Liver (tissue), 3 donors: ENCODE measurements around the gene TMEM141.

ENCODE experiments used
- GABPA ChIP-seq, 2 donors: IDR thresholded peaks in 1 of 2; conservative IDR thresholded peaks in 1 of 2; 2 replicates each; pipeline ENCODE4 v1.6.1; 2016; ENCODE audit warnings: antibody characterized with exemption in 2 of 2, mild to moderate bottlenecking in 1 of 2, moderate library complexity in 1 of 2
- HNF4A ChIP-seq, 2 donors: conservative IDR thresholded peaks; 2 replicates each; pipeline ENCODE4 v1.6.1; 2016; ENCODE audit warnings: antibody characterized with exemption in 2 of 2, mild to moderate bottlenecking in 2 of 2
- JUND ChIP-seq, 2 donors: IDR thresholded peaks; 2 replicates each; pipeline ENCODE4 v1.6.1; 2016; ENCODE audit warnings: antibody characterized with exemption in 2 of 2
- RAD21 ChIP-seq, 2 donors: IDR thresholded peaks; 2 replicates each; pipeline ENCODE4 v1.6.1; 2016; ENCODE audit warnings: antibody characterized with exemption in 2 of 2, mild to moderate bottlenecking in 2 of 2
- RXRA ChIP-seq, 2 donors: IDR thresholded peaks; 2 replicates each; pipeline ENCODE4 v1.6.1; 2017 to 2018; ENCODE audit warnings: antibody characterized with exemption in 2 of 2, mild to moderate bottlenecking in 1 of 2
- TAF1 ChIP-seq: conservative IDR thresholded peaks from 2 replicates; pipeline ENCODE4 v1.6.1; 2016; ENCODE audit warnings: antibody characterized with exemption, mild to moderate bottlenecking
- YY1 ChIP-seq: IDR thresholded peaks from 2 replicates; pipeline ENCODE4 v1.6.1; 2016; ENCODE audit warnings: antibody characterized with exemption, mild to moderate bottlenecking
- TF ChIP-seq, protein P1 (sequence below): fragments of 150-350 bp; IDR thresholded peaks from 2 replicates; pipeline ENCODE4 v1.5.1; 2017; ENCODE audit warnings: improper control_type of control experiment, low read depth, low read length; ENCODE audit not compliant: missing input control
- TF ChIP-seq, protein P2 (sequence below): IDR thresholded peaks from 2 replicates; pipeline ENCODE4 v1.6.1; 2016; ENCODE audit warnings: antibody characterized with exemption
- TF ChIP-seq, protein P3 (sequence below): IDR thresholded peaks from 2 replicates; pipeline ENCODE4 v1.6.1; 2016; ENCODE audit warnings: antibody characterized with exemption
- TF ChIP-seq, protein P4 (sequence below): IDR thresholded peaks from 2 replicates; pipeline ENCODE4 v1.6.1; 2016; ENCODE audit warnings: antibody characterized with exemption, mild to moderate bottlenecking
- TF ChIP-seq, protein P5 (sequence below): IDR thresholded peaks from 2 replicates; pipeline ENCODE4 v1.6.1; 2016; ENCODE audit warnings: antibody characterized with exemption
- donor health status: healthy.
- donor health status: healthy.

DNA sequence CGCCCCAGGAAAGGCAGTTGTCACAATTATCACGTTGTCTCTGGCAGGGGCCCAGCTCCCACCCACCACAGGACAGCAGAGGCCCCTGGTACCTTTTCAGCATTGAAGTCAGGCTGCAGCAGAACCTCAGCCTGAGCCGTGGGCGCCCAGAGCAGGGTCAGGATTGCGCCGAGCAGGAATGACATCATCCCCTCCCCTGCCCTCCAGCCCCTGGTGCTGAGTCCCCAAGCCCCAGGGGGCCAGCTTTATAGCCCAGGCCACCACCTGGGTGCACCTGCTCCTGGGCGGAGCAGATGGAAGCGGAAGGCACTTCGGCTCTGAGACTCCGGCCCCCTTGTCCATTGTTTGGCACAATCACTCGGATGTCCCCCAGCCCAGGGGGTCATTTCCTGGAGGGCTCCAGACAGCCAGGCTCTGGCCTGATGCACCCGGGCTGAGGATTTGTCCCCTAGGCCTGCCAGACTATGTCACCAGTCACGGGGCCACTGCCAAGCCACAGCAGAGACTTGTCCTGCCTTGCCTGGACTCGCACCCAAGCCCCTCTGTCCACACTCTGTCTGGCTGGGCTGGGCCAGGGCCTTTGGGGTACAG lies 26.7 kb upstream of the TMEM141 start, which contains the start of gene LCN15:
- TF ChIP-seq, protein P1, sequence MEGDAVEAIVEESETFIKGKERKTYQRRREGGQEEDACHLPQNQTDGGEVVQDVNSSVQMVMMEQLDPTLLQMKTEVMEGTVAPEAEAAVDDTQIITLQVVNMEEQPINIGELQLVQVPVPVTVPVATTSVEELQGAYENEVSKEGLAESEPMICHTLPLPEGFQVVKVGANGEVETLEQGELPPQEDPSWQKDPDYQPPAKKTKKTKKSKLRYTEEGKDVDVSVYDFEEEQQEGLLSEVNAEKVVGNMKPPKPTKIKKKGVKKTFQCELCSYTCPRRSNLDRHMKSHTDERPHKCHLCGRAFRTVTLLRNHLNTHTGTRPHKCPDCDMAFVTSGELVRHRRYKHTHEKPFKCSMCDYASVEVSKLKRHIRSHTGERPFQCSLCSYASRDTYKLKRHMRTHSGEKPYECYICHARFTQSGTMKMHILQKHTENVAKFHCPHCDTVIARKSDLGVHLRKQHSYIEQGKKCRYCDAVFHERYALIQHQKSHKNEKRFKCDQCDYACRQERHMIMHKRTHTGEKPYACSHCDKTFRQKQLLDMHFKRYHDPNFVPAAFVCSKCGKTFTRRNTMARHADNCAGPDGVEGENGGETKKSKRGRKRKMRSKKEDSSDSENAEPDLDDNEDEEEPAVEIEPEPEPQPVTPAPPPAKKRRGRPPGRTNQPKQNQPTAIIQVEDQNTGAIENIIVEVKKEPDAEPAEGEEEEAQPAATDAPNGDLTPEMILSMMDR: no peak
- TF ChIP-seq, protein P2, sequence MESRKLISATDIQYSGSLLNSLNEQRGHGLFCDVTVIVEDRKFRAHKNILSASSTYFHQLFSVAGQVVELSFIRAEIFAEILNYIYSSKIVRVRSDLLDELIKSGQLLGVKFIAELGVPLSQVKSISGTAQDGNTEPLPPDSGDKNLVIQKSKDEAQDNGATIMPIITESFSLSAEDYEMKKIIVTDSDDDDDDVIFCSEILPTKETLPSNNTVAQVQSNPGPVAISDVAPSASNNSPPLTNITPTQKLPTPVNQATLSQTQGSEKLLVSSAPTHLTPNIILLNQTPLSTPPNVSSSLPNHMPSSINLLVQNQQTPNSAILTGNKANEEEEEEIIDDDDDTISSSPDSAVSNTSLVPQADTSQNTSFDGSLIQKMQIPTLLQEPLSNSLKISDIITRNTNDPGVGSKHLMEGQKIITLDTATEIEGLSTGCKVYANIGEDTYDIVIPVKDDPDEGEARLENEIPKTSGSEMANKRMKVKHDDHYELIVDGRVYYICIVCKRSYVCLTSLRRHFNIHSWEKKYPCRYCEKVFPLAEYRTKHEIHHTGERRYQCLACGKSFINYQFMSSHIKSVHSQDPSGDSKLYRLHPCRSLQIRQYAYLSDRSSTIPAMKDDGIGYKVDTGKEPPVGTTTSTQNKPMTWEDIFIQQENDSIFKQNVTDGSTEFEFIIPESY: no peak
- TF ChIP-seq JUND (IDR thresholded peaks at IDR 0.05) (no peak), RXRA (IDR thresholded peaks at IDR 0.05) (no peak), TAF1 (no peak), RAD21 (IDR thresholded peaks at IDR 0.05) (no peak), GABPA (IDR thresholded peaks at IDR 0.05 in 1 of 2, conservative IDR thresholded peaks at IDR 0.05 in 1 of 2) (no peak), YY1 (no peak), HNF4A (conservative IDR thresholded peaks at IDR 0.05) (no peak)
- TF ChIP-seq, protein P3, sequence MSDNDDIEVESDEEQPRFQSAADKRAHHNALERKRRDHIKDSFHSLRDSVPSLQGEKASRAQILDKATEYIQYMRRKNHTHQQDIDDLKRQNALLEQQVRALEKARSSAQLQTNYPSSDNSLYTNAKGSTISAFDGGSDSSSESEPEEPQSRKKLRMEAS: no peak
- TF ChIP-seq, protein P4, sequence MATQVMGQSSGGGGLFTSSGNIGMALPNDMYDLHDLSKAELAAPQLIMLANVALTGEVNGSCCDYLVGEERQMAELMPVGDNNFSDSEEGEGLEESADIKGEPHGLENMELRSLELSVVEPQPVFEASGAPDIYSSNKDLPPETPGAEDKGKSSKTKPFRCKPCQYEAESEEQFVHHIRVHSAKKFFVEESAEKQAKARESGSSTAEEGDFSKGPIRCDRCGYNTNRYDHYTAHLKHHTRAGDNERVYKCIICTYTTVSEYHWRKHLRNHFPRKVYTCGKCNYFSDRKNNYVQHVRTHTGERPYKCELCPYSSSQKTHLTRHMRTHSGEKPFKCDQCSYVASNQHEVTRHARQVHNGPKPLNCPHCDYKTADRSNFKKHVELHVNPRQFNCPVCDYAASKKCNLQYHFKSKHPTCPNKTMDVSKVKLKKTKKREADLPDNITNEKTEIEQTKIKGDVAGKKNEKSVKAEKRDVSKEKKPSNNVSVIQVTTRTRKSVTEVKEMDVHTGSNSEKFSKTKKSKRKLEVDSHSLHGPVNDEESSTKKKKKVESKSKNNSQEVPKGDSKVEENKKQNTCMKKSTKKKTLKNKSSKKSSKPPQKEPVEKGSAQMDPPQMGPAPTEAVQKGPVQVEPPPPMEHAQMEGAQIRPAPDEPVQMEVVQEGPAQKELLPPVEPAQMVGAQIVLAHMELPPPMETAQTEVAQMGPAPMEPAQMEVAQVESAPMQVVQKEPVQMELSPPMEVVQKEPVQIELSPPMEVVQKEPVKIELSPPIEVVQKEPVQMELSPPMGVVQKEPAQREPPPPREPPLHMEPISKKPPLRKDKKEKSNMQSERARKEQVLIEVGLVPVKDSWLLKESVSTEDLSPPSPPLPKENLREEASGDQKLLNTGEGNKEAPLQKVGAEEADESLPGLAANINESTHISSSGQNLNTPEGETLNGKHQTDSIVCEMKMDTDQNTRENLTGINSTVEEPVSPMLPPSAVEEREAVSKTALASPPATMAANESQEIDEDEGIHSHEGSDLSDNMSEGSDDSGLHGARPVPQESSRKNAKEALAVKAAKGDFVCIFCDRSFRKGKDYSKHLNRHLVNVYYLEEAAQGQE: no peak
- TF ChIP-seq, protein P5, sequence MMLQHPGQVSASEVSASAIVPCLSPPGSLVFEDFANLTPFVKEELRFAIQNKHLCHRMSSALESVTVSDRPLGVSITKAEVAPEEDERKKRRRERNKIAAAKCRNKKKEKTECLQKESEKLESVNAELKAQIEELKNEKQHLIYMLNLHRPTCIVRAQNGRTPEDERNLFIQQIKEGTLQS: no peak
